HG03196 (cell line): ENCODE data around the gene LDLRAP1.

Experiments
- ATAC-seq: cut with Tn5 transposase; IDR thresholded peaks from one replicate; pipeline ENCODE4 v1.9.1; 2021; ENCODE audit not compliant: unreplicated experiment

LDLRAP1 gene

DNA sequence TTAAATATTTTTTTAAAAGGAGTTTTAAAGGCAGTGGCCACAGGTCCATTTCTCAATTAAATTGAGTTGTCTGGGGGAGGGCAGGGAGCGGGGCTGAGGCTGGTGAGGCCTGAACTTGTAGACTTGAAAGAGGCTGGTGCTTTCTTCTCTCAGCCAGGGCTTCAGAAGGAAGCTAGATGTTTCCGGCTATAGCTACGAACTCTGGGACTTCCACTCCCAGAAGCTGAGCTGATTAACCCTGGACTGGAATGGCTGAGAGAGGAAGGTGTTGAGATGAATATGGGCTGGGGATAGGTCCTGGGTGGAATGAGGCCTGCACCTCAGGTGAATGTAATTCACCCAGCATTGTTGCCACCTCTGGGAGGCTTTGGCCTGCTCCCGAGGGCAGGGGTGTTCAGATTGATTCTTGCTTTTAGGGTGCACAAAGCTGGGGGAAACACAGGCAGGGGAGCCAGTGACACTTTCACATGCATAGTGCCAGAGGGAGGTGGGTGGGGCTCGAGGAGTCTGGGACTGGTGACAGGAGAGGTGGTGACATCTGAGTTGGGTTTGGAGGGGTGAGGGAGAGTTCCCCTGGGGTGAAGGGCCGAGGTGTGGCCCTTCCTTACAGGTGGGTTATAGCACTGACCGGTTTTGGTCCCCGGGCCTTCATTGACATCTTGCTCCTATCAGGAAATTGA, 18.2 kb downstream of the LDLRAP1 start:
- ATAC-seq: no peak

DNA sequence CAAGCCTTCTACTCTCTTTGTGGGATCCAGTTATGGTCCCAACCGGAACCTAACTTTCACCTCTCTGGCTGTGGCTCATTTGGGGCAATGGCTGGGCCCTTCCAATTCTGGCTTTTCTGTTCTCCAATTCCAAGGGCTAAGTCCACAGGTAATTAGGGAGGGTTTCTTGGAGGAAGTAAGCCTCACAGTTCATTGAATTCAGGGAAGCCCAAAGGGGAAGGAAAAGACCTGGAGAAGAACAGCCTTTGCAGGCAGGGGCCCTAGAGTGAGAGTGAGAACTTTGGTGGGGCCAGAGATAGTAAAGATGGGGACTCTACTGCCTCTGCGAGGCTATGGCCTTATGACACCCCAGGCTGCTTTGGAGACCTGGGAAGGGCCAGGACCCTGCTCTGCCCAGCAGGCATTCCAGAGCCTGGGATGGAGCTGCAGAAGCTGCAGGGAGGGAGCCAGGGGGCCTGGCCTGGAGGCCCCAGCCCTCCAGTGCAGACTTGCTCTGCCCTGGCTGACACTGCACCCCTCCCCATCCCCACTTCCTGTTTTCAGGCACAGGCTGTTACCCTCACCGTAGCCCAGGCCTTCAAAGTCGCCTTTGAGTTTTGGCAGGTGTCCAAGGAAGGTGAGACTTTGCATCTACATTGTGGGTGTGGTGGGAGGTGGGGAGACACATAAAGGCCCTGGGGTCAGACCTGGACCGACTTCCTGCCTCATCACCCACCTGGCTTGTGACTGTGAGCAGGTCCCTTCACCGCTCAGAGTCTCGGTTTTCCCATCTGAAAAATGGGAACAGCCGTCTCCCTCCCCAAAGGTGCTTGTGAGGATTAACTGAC, 18.9 kb downstream of the LDLRAP1 start:
- no peak for ATAC-seq

DNA sequence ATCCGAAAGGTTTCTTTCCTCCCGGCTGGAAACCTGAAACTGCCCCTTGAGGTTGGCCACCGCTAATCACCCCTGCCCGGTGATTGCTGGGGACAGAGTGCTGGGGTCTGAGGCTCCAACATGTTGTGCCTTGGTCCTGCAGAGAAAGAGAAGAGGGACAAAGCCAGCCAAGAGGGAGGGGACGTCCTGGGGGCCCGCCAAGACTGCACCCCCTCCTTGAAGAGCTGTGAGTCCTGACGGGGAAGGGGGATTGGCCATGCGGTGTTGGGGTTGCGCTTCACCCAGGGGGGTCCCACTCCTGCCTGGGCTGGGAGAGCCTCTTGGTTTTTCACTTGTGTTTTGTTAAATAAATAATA, 19.5 kb downstream of the LDLRAP1 start:
- no peak for ATAC-seq

DNA sequence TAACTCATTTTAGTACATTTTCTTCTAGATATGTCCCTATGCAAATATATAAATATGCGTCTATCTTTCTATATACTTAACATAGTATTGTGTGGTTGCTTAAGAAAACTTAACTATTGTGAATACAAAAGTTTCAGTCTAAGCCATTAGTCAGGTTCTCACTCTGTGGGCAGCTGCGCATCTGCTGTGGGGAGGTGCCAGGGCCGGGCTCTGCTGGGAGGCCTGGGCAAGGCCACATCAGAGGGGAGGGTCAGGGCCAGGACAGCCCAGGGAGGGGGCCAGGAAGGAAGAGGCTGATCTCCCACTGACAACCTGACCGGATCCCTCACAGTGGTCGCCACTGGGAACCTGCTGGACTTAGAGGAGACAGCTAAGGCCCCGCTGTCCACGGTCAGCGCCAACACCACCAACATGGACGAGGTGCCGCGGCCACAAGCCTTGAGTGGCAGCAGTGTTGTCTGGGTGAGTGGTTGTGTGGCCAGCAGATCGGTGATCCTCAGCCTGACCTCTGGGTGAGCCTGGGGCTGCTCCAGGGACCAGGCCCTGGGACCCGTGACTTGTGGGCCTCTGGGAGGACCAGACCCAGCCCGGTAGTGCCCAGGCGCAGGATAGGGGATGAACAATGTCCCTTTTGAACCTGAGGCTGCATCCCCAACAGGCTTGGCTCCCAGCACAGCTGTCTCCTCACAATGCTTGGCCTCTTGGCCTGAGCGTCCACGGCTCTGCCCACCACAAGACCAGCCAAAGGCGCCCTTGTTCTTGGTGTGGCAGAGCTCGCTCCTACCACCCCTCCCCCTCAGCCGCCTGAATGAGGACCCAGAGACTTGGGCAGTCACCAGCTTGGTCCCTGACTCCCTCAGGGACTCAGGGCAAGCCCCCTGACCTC, 20.2 kb downstream of the LDLRAP1 start:
- no peak for ATAC-seq

DNA sequence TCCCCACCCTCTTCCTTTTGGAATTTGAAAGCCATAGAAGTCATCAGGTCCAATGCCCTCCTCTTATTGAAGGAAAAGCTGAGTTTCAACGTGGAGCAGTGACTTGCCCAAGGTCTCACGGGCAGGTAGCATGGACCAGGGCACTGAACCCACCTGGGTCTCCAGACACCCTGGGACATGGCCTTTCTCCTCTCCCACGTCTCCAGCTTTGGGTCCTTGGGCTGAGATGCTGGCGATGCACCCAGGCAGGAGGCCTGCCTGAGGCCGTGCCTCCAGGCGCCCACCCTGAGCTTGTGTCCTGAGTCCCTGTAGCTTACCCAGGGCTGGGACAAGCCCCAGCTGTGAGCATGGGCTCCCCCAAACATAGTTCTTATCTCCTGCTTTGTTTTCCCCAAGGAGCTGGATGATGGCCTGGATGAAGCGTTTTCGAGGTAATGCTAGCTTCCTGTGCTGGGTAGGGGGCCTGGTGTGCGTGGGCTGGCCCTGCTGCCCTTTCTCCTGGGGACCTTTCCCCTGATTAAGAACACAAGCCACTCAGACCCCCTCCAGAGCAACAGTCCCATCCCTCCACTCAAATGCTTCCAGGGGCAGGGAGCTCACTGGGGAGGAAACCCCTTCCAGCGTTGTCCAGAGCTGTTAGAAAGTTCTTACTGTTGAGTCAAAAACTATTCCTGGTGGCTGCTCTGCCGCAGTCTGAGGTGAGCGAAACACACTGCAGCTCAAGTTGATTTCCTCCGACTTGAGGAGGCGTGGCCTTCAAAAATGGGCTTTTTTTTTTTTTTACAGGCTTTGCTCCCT, 21.6 kb downstream of the LDLRAP1 start:
- no peak for ATAC-seq

DNA sequence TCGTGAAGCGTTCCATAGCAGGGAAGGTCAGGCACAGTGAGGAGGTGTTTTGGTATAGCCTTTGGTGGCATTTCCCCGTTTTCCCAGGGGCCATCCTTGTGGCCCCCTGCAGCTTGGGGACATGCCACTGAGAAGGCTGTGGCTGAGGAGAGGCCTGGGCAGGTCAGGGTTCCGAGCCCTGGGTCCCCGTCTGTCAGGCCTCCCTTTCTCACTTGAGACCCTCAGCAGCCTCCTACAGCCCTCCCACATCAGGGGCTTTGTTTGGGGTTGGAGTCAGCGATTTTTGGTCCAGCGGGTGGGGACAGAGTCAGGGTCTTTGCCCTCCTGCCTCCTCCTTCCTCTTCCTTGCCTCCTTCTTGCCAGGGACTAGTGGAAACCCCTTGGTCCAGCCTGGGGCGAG, 22.2 kb downstream of the LDLRAP1 start:
- ATAC-seq: no peak

DNA sequence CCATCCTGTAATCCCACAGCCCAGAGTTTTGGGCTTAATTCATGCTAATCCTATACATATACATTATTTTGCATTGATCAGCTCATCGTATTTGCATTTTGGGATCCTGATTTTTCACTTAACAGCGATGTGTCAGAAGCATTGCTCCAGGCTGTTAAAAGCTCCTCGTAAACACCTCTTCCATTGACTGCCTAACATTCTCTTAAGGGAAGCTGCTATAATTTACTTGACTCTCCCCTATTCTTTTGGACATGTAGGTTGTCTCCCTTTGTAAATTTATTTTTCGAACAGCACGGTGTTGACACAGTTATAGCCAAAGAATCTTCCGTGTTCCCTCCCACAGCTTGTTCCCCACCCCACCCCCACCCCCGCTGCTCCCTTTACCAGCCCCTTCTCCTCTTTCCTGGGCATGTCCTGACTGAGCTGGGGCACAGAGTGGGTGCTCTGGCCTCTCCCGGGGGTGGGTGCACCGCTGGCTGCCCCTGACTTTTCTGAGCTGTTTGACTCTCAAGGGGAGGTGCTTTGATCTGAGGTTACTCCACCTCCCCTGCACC, 22.8 kb downstream of the LDLRAP1 start:
- no peak for ATAC-seq

DNA sequence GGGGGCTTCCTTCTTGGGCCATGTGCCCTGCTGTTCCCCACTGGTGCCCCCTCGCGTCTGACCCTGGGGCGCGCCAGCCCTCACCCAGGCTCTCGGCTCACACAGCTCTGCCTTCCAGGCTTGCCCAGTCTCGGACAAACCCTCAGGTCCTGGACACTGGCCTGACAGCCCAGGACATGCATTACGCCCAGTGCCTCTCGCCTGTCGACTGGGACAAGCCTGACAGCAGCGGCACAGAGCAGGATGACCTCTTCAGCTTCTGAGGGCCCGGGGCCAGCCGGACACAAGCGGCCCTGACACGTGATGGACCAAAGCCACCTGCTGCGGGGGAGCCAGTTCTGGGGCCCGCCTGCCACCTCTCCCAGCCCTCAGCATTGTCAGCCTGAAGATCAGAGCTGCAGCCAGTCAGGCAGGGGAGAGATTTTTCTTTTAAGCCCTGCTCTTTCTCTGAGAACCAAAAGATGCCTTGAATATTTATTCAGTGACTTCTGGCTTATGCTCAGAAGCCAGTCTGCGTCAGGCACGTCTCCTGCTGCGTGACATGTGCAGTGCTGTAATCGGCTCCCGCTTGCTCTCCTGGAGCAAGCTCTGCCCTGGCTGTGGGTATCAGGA, 23.4 kb downstream of the LDLRAP1 start:
- ATAC-seq: no peak

DNA sequence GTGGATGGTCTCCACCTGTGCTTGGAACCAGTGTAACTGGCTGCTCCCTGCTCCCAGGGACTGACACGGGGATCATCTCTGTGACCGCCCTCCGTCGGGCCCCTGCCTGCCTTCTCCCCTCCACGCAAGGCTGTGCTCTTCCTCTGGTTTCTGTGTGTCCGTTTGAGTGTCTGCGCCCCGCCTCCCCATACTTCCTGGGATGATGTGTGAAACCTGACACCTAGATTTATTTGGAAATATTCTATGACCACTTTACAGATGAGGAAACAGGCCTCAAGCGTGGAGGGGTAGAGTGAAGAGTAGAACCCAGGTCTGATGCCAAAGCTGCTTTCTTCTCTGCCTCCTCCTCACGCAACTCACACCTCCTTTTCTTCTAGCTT, 24.3 kb downstream of the LDLRAP1 start:
- no peak for ATAC-seq

DNA sequence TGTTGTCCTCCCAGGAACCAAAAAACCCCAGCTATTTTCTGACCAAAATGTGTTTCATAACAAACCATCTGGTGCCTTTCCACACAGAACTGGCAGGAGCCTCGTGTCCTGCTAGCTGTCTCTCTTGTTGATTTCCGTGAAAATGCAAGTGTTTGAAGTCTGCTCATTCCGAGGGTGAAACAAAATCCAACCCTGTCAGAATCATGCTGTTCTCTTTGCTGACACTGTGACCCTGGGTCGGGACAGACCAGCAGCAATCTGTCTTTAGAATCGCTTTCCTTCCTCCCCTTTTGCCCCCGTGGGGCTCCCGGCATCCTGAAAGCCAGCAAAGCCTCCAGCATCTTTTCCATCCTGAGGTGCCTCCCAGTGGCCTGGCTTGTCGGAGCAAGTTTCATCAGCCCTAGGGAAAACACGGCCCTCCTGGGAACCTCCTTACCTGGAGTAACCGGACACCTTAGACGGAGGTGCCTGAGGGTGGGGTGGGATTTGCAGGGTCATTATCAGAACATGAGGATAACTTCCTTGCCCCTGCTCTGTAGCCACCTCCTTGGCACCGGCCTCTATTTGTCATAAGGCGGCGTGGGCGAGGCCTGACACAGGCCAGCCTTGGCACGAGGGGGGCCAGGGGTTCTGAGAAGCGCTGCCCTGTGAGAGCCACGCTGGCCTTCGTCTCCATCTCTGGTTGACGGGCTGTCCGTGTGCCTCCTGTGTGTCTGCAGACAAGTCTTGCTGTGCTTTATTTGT, 24.9 kb downstream of the LDLRAP1 start:
- no peak for ATAC-seq

DNA sequence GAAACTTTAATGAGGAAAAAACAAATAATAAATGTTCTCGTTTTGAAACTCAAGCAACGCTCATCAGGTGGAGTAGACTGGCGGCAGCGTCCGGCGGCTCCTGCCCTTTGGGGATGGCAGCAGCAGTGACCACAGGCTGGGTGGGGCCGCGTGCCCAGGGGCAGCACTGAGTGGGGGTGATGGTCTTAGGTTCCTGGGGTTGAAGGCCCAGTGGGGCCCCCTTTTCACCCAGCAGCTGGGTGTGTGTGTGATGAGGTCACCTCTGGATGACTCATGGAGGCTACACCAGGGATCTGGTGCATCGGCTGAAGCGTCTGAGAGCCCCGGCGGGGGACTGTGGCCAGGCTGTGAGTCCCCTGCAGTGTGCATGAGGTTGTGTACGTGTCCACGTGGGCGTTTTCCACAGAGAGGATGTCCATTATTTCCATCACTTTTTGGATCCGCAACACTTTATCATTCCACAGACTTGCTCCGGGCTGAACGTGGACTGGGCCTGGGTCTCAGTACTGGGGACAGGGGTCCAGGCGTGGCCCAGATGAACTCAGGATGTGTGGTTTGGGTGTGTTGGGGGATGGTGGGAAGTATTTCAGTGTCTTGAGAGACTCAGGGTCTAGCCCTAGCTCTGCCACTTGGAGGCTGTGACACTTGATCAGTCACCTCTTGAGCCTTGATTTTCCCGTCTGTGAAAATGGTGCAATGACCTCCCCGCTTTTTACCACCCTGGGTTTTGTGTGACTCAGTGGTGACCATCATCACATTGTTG, 25.6 kb downstream of the LDLRAP1 start:
- ATAC-seq: no peak

DNA sequence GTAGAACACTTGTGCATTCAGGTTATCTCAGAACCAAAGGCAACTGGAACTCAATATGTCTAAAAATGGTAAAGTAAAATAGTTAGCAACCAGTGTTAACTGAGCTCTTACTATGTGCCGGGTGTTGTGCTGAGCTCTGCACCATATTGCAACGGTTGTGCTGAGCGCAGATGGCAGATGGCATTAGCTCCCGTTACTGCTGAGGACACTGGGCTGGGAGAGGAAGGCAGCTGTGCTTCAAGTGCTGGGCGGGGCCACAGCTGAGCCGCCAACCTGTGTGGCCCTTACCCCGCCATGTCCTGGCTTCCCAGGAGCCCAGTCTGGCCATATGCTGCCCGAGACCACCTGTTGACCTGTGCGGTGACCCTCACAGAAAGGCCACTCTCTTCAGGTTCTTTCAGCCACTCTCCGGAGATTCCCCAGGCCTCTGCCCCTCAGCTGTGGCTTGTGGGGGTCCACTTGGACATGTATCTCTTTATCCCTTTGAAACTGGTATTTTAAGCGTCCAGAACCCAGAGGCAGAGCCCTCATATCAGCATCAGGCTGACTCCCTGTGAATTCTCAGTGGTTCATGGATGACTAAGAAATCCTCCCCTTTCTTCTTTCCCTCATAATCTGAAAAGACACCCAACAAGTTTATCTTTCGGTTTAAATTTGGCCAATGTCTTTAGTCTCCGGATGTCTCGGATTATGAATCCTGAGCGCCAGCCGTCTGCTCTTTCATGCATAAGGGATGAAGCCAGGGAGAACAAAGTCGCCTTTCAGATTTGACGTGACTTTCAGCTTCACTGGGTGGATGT, 26.4 kb downstream of the LDLRAP1 start:
- ATAC-seq: no peak

DNA sequence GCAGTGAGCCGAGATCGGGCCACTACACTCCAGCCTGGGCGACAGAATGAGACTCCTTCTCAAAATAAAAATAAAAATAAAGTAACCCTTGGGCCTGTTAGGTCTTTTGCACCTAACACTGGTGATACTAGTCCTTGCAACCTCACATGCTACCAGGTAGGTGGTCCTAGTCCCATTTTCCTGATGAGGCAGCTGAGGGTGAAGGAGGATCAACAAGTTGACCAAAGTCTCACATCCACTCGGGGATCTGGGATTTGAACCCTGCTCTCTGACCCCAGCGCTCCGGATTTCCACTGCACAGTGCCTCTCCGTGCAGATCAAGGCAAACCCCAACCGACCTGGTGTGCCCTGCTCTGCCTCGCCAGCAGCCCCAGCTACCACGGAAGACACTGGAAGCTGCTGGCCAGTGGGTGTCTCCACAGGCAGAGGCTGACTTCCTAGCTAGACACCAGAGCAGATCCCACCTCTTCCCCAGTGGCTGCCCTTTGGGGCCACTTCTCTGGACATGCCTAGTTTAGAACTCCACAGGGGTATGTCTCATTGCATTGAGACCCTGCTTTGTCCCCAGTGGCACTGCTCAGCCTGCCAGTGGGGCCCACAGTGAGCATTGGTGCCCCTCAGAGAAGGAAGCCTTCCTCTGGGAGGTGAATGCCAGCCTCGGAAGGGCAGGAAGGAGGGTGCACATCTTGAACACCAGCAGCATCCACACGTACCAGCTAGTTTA, 27.6 kb downstream of the LDLRAP1 start:
- ATAC-seq: no peak

DNA sequence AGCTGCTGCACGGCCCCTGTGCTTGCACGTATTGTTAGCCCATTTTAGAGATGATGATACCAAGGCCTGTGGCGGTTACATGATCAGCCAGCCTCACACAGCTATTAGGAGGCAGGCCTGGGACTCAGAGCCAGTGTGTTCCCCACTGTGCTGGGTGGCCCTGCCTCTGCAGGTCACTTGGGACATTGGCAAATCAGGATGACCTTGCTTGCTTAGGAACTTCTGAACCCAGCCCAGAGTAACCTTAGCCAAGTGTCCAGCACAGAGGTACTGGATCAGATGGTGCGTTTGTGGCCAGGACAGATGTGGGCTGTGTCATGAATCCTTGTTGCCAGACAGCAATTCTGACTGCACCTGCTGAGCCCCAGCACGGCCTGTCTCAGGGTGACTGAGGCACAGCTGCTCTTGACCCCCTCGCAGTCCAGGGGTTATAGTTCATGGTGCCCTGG, 28.1 kb downstream of the LDLRAP1 start:
- ATAC-seq: no peak

DNA sequence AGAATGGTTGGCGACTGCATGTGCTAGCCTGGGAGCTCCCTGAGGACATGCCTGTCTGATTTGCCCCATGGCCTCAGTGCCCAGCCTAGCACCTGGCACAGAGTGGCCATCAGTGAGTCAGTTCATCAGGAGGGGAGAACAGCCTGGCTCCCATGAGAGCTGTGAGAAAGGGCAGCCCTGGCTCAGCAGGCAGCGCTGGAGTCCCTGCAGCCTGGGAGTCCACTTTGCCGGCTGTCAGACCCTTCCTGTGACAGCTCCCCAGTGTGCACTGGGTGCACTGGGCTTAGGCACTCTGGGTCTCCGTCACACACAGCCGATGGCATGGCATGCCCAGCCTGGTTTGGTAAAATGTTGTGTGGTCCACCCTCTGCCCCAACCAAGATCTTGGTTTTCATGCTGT, 28.7 kb downstream of the LDLRAP1 start:
- ATAC-seq: no peak

DNA sequence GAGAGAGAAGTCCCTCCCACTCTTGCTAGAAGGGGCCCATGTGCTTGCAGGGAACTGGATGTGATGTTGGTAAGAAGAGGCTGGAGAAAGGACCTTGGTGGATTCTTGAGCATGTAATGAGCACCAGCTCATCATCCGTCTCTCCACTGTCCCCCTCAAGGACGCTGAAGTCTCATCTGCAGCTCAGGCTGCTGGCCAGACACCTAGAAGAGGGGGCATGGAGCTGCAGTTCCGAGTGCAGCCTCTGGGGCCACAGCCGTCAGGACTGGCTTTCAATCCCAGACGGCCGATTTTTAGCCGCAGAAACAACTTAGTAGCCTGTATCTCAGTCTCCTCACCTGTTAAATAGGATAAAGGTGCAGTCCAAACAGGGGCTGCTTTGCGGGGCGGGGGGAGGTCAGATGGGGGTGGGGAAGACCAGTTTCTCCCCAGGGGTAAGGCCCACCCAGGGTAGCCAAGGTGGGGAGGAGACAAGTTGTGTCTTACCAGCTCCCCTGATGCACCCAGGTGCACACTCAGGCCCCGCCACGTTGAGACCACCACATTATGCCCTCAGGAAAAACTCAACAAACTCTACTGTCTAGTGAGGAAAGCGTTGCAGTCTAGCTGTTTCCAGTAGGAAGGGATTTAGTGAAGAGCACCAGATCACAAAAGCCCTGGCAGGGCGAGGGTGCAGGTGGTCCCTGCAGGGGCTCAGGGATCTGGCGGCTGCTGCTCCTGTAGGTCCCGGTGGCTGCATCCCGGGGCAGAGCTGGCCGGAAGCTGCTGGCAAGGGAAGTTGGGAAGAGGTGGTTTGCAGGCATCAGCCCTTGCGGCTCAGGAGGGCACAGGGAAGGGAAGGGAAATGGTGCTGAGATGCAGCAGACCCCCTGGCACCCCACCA, 29.5 kb downstream of the LDLRAP1 start:
- no peak for ATAC-seq
